Pons (tissue), 1 donor: Measurements from ENCODE around the gene STK32A.
A peak's percentile ranks its signal among the peaks of the same experiment; 100 is the strongest.

ENCODE experiments used
- DNase-seq: peaks from one replicate; pipeline ENCODE4 v3.0.0-alpha.2; 2016; ENCODE audit warnings: low spot score

Gene STK32A

DNA sequence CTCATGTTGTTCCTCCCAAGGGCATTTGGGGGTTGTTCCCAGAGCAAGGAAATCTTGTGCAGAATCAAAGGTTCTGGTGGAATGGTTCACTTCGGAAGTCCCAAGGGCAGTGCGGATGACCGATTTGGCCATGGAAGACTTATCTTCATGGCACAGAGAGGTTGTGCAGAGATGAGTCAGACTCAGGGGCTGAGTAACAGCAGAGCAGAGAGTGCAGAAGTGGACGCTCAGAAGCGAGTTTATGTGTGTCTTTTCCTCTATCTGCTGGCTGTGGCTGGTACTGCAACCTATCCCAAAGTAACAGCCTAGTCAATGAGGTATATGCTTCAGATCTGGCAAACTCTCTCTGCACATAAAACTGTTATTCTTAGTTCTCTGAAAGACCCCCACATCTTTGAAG lies 157.0 kb downstream of the STK32A start:
- DNase-seq, result peak; percentile 59

DNA sequence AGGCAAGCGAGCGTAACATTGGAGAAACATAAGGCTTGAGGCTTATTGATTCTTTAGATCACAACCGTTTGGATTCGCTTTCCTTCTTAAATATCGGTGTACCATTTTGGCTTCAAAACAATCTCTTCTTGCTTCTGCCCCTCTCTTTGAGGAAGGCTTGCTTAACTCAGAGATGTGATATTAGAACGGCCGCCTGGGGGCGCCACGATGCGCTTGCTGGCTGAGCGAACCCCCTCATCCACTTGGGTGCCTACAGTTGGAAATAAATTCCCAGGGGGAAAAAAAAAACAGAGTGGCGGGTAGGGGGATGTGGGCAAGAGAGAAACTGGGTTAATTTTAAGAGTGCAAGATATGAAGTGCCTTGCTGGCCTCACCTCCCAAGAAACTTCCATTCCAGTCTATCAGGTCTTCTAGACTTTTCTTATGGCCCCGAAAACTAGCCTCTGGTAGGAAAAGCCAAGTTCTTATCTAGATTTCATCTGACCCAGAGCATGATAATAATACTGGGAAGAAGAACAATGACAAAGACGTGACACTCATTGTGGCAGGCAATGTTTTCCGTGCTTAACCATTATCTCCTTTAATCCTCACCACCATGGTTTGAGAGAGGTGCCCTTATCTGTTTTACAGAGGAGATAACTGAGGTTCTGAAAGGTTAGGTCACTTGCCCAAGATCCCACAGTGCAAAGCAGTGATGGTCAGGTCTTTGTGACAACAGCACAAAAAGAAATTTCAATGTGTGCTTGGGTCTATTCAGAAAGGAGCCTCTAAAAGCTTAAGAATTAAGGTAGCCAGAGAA lies 159.2 kb downstream of the STK32A start:
- no peak for DNase-seq

DNA sequence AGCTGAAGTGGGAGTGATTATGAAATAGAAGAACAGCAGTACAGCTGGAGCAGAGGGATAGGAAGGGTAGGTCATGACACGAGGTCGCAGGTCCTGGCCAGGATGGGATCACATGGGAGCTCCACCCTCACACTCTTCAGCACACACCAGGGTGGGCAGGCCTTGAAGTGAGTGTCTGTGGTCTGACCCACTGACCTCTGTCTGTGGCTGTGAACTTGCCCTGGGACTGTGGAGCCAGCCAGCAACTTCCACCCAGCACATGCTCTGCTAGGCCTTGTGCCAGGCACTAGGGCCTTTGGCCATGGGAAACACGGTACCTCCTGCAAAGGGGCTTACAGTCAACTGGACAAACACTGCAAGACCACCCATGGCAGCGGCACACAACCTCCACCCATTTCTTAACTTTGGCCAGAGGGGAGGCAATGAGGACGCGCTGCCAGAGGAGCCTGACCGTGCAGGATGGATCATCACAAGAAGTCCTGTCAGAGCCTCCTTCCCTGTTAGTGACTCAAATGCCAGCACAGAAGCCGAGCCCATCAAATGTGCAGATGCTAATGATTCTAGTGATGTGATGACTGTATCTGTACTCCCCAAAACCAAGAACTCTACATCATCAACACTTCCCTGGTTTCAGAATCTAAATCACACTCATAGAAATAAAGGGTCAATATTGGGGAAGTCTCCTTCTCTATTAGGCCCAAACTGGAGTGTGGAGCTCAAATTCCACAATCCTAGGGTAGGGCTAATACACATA lies 161.4 kb downstream of the STK32A start:
- no peak for DNase-seq

DNA sequence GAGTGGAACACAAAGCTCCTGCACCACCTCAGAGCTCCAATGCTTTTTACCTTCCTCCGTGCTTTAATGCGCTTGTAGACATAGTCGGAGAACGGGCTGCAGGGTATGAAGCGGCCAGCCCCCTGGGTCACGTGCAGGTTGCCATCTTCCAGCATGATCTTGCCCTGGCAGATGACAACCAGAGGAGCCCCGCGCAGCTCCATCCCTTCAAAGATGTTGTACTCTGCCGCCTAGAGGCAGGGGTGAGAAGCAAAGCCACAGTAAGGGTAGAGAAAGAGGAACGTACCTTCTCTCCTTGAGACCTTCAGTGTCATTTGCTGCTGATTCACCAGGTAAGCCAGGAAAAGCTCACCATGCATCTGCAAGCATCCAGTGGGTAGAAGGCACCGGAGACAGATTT lies 162.8 kb downstream of the STK32A start:
- DNase-seq, result no peak

DNA sequence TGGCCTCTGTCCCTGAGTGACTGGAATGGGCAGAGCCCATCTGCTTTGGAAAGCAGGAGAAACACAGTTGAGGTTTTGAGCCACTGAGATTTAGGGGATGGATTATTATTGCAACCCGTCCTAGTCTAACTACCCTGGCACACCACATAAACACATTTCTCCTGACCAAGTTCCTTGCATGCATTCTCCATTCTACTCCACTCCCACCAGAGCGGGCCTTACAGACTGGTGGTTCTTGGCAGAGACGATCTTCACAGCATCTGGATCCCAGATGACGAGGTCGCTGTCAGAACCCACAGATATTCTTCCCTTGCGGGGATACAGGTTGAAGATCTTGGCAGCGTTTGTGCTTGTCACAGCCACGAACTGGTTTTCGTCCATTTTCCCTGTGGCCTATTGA lies 164.0 kb downstream of the STK32A start:
- DNase-seq, result no peak

DNA sequence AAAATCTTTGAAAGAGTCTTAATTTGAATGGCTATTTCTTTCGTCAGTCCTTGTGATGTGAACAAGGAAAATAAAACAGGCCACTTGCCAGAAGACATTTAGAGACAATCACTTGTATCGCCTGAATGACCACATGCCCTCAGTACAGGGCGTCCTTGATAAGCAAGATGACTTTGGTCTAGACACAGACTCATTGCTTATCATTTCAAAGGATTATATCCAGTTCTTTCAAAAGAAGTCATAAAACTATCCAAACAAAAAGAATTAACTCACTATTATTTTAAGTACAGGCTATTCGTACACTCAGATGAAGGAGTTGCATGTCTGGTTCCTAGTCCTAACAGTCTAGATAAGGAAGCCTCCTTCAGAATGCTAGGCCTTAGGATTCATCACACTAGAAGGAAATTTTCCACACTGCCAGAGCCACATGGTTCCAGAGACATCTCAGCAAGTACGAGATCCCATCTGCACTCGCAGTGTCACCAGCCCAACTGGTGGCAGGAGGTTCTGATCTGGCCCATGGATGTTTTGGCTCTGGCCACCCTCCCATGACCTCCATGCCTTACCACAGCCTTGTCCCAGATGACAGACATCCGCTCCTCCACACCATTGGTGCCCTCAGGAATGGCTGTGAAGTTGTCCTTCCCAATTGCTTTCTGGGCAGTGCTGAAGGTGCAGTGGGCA lies 165.4 kb downstream of the STK32A start:
- no peak for DNase-seq

DNA sequence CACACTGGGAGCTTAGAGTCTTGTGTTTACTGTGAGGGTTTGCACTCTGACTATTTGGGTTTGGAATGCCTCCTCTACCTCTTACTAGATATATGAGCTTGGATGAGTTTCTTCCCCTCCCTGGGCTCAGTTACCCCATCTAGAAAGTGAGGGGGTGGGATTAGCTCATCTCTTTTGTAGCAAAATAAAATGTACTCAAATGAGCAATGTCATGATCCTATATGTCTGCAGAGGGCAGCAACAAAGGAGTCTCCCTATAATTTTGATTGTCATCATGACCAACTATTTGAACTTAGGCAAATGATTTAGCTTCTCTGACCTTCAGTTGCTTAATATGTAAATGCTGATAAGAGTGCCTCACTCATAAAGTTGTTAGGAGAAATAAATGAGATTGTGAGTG lies 166.1 kb downstream of the STK32A start:
- no peak for DNase-seq

DNA sequence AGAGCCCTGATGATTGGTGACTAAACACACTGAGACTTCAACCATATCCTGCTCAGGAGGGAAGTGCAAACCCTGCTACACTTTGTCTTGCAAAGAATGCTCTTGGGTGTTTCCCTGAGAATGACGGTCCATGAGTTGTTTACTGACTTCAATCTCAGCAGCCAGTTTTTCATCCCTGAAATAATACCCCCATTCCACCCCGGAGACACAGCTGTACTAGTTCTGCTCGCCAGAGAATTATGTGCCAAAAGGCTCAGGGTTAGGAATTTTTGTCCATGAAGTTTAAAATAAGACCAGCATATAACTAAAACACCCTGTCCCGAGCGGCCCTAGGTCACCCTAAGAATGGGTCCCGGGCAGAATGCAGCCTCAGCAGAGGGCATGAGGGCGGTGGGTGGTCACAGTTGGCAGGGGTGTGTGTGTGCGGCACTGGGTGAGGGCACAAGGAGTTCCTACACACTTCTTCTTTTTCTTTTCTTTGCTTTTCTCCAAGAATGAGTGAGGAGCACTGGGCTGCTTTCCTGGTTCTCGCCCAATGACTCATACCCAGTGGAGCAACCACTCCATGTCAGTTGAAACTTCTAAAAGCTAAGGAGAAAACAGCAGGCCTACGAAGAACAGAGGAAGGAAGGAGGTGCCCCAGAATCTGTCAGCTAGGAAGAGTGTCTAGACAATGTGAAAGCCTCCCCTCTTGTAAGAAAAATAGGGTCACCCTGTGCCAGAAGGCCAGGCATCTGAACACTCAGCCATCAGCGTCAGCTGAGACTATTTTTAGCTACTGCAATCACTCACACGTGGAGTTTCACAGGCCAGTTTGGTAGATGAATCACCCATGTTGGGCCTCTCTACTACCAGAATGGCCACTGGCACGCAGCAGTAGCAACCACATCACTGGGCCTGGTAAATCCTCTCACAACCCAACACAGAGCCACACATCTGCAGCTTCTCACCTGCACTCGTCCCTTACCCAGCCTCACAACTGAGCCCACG lies 169.1 kb downstream of the STK32A start:
- DNase-seq, result peak; percentile 29

DNA sequence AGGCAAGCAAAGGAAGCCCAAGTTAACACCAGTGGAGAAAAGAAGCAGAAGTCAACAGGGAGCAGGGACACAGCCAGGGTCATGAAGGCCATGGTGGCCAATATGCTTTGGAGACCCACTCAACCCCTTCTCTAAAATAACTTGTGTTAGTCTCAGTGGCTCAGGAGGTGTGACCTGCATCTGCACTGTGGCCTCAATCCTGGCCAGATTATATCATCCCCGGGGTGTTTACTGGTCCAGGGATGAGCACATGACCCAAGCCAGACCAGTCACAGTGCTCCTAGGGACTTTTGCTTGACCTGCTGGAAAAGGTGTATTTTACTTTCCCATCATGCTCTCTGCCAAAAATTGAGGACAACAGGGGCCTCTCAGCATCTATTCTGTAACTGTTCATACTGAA lies 169.9 kb downstream of the STK32A start:
- no peak for DNase-seq

DNA sequence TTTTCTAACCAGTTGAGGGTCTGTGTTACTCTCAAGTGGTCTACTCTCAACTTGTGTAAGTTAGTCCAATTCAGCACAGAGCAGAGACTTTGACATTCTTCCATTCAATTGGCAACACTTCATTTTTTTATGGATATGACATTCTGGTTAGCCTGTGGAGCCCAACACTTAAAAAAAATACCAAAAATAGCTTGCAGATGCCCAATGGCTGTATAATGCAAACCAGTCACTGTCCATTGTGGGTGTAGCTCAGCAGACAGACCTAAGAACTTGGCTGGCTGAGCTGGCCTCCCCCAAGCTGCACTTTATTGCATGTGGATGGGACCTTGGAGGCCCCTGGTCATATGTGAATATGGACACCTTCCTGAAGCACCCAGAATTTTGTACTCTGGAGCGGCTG lies 171.8 kb downstream of the STK32A start:
- DNase-seq, result no peak

DNA sequence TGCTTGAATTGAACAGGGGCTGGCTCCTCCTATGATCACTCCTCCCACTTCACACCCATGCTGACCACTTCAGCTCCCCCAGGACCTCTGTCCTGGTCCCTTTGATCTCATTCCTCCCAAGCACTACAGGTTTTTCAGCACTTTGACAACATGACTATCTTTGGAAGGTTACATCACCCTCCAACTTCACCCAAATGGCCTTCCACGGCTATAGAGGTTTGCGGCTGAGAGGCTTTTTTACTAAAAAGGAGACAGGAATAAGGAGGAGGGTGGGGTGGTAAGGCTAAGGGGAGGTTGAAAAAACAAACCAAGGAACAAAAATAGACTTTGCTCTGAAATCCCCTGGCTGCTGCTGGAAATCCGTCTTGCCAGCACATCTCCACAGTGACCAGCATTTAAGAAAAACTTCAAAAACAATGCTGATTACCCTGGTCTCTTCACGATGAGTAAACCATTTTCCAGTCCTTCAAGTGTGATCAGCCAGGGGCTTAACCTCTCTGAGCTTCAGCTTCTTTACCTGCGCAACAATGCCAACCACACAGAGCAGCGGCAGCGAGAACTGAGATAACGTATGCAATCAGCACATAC lies 172.4 kb downstream of the STK32A start:
- DNase-seq, result no peak

DNA sequence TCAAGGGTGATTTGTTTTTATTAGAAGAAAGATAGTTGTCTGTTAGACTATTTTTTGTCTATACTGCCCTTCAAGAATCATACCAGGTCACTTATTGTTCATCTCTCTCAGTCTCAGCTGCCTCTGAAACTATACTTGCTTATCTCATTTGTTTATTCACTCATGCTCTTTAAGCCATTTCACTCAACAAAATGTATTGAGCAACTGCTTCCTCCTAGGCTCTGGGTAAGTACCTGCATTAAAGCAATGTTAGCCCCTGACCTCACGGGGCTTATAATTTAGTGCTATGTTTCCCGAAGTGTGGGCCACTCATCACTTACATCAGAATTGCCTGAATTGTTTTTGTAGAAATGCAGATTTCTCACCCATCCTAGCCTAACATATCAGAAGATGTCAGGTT lies 174.2 kb downstream of the STK32A start:
- DNase-seq, result no peak

DNA sequence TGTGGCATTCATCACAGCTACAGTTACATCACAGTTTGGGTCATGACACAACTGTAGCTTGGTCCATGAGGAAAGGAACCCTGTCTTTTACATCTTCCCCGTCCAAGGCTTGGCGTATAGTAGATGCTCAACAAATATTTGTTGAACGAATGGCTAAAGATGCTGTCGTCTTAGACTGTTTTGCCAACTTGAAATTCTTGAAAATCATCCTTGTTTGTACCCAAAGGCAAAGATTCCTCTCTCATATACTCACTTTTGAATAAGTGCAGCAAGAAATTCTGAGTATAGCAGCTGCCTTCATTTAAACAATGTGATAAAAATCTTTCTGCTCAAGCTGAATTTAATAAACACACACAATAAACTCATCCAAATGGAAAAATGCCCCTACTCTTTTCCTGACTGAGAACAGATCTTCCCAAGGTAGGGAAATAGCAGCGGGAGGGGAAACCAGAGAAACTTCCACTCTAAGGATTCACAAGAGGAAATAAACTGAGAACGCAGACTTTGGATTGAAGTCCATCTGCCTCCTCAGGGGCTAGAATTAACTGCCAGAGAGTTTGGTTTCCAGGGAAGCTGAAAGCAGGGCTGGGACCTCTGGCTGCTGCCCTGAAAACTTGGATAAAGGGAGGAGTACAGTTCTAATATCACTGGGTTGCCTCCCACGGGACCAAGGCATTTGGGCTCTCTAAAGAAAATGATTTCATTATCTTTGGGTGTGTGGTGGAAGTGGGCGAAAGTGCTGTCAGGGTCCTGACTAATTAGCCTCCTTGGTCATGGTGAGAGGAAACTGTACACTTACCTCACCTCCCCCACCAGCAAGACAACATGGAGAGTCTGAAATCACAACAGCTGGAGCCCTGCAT lies 175.9 kb downstream of the STK32A start:
- DNase-seq, result no peak

DNA sequence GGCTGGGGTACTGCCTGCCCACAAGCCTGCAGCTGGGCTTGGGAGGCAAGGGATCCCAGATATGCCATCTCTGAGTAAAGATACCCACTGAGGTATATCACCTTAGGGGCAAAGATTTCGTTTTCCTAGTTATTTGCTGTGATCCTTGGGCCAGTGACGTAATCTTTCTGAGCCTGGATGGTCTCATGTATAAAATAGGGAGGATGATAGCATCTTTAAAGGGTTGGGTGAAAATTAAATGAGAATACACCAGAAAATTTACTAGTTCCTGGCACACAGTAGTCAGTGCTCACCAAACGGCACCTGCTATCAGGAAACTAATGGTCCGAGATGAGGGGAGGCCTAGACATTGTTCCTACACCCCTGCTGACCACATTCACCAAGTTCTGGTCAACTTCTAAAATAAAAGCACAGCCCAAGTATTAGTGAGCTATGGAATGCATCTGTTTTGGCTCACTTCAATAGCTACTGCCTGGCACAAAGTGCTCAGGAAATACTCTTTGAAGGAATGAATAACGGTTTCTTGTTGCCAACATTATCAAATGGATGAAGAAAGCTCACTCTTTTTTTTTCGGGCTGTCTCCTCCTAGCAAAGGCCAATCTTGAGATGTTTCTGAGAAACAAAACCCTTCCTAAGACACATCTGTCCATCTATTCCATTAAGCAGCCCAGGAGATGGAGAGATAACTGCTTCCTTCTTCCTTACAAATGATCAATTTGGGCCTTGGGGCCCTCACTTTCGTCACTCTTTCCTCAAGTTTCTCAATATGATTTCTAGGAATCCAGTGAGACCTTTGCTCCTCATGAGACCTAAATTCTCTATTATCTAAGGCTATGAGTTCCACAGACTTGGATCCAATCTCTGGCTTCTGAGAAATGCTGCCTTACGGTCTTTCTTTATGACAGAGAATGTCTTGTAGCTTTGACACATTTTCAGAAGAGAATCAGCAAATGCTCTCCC lies 176.8 kb downstream of the STK32A start:
- no peak for DNase-seq

DNA sequence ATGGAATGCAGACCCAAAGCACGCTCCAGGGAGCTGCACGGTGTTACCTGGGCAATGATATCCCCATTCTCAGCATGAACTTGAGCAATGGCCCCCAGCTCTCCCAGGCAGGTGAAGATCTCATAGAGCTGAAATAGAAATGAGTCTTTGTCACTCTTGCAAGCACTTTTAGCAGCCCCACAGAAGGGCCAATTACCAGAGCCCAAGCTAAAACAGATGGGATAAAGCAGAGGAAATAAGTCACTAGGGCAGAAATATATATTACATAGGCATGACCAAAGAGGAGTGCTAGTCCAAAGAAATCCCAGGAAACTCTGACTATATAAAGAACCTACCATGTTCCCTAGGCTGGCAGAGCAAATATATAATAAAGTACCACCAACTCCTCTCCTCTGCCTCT lies 177.7 kb downstream of the STK32A start:
- DNase-seq, result no peak

DNA sequence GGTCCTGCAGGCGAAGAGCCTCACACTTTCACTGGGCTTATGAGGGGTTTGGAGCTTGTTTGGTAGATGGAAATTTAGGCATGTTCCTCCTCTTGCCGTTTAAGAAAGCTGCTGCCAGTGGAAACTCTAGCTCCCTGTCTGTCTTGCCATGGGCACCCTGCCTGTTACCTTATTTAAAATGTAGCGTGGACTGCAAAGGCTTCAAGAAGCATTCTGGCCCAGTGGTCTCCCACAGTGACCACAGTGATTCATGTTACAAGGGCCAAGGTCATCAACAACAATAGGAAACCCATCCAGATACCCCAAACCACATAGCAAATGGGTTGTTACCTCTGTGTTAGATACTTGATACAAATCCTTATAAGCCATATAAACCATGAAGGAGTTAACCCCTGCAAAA lies 178.4 kb downstream of the STK32A start:
- no peak for DNase-seq

DNA sequence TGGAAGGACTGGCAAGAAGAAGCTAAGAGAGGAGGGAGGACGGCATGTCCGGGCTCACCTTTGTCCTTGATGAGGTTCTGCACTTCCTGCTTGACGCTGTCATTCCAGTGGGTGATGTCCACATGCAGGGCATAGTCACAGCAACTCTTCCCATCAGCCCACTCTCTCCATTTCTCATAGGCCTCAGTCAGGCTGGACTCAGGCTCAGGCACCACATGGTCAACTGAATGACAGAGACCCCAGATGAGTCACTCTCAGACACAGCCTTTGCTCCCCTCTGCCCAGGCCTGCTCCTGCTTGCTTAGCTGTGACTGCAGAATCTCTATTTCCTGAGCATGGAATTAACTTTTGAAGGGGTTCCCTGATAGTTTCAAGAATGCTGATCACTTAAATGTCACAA lies 180.8 kb downstream of the STK32A start:
- DNase-seq, result no peak

DNA sequence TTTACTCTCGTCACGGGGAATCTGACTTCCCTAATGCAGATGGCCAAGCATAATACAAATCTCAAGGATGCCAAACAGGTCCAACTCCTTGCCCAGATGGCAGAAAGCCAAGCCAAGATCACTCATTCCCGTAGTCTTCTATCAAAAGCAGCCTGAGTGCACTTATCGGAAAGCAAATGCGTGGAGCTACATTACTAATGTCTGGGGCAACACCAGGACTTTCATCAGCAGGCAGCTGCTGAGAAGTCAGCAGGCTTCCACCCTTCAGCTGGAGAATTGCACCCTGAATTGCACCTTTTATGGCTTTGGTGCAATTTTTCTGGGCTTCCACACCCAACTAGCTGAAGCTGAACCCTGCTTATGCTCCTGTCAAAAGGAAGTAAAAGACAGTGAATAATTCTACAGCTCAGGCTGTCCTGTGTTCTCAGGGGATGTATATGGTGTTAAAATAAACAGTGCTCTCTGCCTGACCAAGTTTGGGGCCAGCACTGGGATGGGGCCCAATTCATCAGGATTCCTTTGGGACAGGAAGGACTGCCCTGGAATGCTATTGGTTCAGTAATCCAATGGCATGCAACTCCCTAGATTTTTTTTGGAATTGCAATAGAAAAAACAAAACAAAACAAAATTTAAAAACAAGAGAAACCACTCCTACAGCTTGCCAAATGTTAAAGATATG lies 182.4 kb downstream of the STK32A start:
- DNase-seq, result peak; percentile 14

DNA sequence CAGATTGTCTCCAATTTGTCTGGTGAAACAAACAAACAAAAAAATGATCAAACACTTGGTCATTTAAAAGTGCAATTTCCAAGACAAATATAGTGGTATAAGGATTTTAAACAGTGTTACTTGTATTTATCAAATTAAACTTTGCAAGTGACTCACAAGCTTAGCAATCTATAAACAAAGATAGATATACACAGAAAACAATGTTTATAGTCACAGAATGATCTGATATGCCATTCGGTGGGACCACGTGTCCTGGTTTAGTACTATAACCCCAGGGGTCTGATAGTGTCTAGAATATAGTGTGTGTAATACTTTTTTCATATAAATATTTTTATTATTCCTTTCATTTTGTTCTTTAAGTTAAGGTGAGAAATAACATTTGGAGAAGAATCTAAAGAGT lies 183.8 kb downstream of the STK32A start:
- no peak for DNase-seq
